ENCODE data around the gene SMYD3. TPM values are rescaled to one million over a fixed set of nuclear protein-coding genes. Genes with fewer than 3 reads are reported as not detected.

SMYD3 gene
- total RNA-seq, 1 experiment from 2014 or later = 25.5 TPM

GRCh38 chr1:246267426-246267825 lies 239.7 kb downstream of the SMYD3 start:
- no peak overlapping the region for H3K56ac ChIP-seq (ENCODE audit: insufficient read length, low read depth, low read length)
- no peaks in the 10 kb centered on the region for H3K23me2 ChIP-seq (ENCODE audit: insufficient read length, low read depth, low read length, poor library complexity, severe bottlenecking)
- no peak overlapping the region for H4K91ac ChIP-seq (ENCODE audit: insufficient read length, low read depth, low read length)
- DNase-seq = no peak
- H3K4me1 ChIP-seq (ENCODE audit: insufficient read depth, low read length) = no peaks in the 10 kb centered on the region; the same call in 1 of the 2 replicates
- no peak for TF ChIP-seq CTCF (conservative IDR thresholded peaks at IDR 0.05)
- no peak overlapping the region for H3K9ac ChIP-seq (ENCODE audit: extremely low read depth, insufficient read length, low read length)
- H3K27ac ChIP-seq (ENCODE audit: insufficient read length, low read depth, low read length) = no peak overlapping the region
- H3K4ac ChIP-seq (ENCODE audit: low read depth, low read length) = no peak overlapping the region
- Mint-ChIP-seq H3K9me3 (no peaks in the 10 kb centered on the region), H3K27ac (peak overlapping the region in 2 of 3 experiments; percentile 13 to 35; a peak in 3 of 7 replicates), H3K36me3 (ENCODE audit: insufficient read depth in 1 of 3, low read depth in 3 of 3) (no peaks in the 10 kb centered on the region), H3K4me1 (peaks cover 10 to 20% of the 10 kb centered on the region in 2 experiments), H3K27me3 (ENCODE audit: low read depth) (no peaks in the 10 kb centered on the region), H3K4me3 (no peak overlapping the region)
- no peak overlapping the region for H3K4me2 ChIP-seq (ENCODE audit: insufficient read depth, insufficient read length, low read length)
- H2BK20ac ChIP-seq (ENCODE audit: low read depth, low read length, poor library complexity, severe bottlenecking) = no peak overlapping the region
- no peak overlapping the region for H2BK5ac ChIP-seq (ENCODE audit: insufficient read length, low read length)
- H2BK12ac ChIP-seq (ENCODE audit: insufficient read length, low read depth, low read length) = no peak overlapping the region
- no CpG with 5 or more reads among the region's 3 CpGs for WGBS (ENCODE audit: extremely low coverage, insufficient read length, low lambda C conversion rate)
- H4K8ac ChIP-seq (replicated peaks; ENCODE audit: insufficient read length, low read depth, low read length) = no peak overlapping the region
- H3K79me1 ChIP-seq (ENCODE audit: insufficient read depth, low read depth, low read length, poor library complexity, severe bottlenecking) = no peaks in the 10 kb centered on the region
- H2AK5ac ChIP-seq (ENCODE audit: insufficient read length, low read length) = no peak overlapping the region
- no peak overlapping the region for H4K5ac ChIP-seq (ENCODE audit: insufficient read length, low read depth, low read length)
- H2BK15ac ChIP-seq (ENCODE audit: low read depth, low read length) = no peak overlapping the region
- no peaks in the 10 kb centered on the region for H4K20me1 ChIP-seq (ENCODE audit: control insufficient read depth, insufficient read depth, insufficient read length)
- H3K79me2 ChIP-seq (ENCODE audit: insufficient read depth, low read length) = no peaks in the 10 kb centered on the region; the same call in 1 of the 2 replicates
- no peak overlapping the region for H3K14ac ChIP-seq (ENCODE audit: insufficient read depth, low read length)
- H2AFZ ChIP-seq (ENCODE audit: low read length) = no peak overlapping the region
- no peak overlapping the region for H3T11ph ChIP-seq (ENCODE audit: low read length)
- no peak overlapping the region for H2BK120ac ChIP-seq (ENCODE audit: low read depth, low read length, poor library complexity, severe bottlenecking)
- no peak overlapping the region for H3K18ac ChIP-seq (ENCODE audit: insufficient read length, low read depth, low read length)
- no peaks in the 10 kb centered on the region for H3K9me3 ChIP-seq (ENCODE audit: control insufficient read depth, low read depth, low read length)
- no peak overlapping the region for H3K23ac ChIP-seq (ENCODE audit: insufficient read length, low read depth, low read length)
- no peaks in the 10 kb centered on the region for H3K27me3 ChIP-seq (ENCODE audit: insufficient read depth, low read length)

Measured in H9 (cell line).